Testis (tissue), 3 donors: Measurements from ENCODE around the gene DNAJC3. TPM values are rescaled to one million over a fixed set of nuclear protein-coding genes. Genes with fewer than 3 reads are reported as not detected.

Source experiments
- DNase-seq: peaks from one replicate; pipeline ENCODE4 v3.0.0-alpha.2; 2019
- H3K27ac ChIP-seq, 2 donors: fragments of 200-600 bp; sonication (generic); one replicate each; pipeline ENCODE4 v1.5.1; 2019
- H3K27me3 ChIP-seq: fragments of 200-600 bp; sonication (generic); one replicate; pipeline ENCODE4 v1.5.1; 2019
- H3K36me3 ChIP-seq: fragments of 200-600 bp; sonication (generic); one replicate; pipeline ENCODE4 v1.5.1; 2017; ENCODE audit warnings: low read depth; ENCODE audit errors: missing control alignments
- H3K4me1 ChIP-seq: fragments of 200-600 bp; sonication (generic); one replicate; pipeline ENCODE4 v1.5.1; 2019
- H3K4me3 ChIP-seq, 2 donors: fragments of 200-600 bp; sonication (generic); one replicate each; pipeline ENCODE4 v1.5.1; 2017 to 2019
- H3K9me3 ChIP-seq: fragments of 200-600 bp; sonication (generic); one replicate; pipeline ENCODE4 v1.5.1; 2017
- POLR2A ChIP-seq: fragments of 450-650 bp; IDR thresholded peaks from one replicate; pipeline ENCODE4 v1.6.1; 2017; ENCODE audit warnings: antibody characterized with exemption, mild to moderate bottlenecking, moderate library complexity
- WGBS, 2 donors: methylation state at CpG; one replicate each; pipeline ENCODE4 v1.1.5; 2018; 5-methylcytosine and 5-hydroxymethylcytosine counted together
- intact Hi-C: fragments of 100-400 bp; cut with DNase I; formaldehyde crosslinking; loops from one replicate; pipeline ENCODE4 v1.15.1; 2023; ENCODE audit warnings: low total_unique reads
- polyA plus RNA-seq: library from polyadenylated mRNA; stranded (reverse); fragments of 350-450 nt; fragmentation: Illumina TruSeq; extraction: RNeasy Lipid Tissue Mini Kit (QIAGEN cat#74804); gene quantifications from one replicate; pipeline ENCODE4 v1.2.3, GENCODE V29; 2014; ENCODE audit warnings: low read depth, low replicate concordance; ENCODE audit not compliant: insufficient read depth
- total RNA-seq, 2 donors: library from RNA; depleted of rRNA; stranded (reverse); fragments of >200 nt; gene quantifications; one replicate each; pipeline ENCODE4 v1.2.3, GENCODE V29; 2016
- TF ChIP-seq, protein P1 (sequence below), 3 experiments: fragments of 450-650 bp in 2 of 3; fragments of 200-600 bp in 1 of 3; sonication (generic) in 1 of 3; IDR thresholded peaks; one replicate each; pipeline ENCODE4 v1.5.1; 2016 to 2019; ENCODE audit warnings: antibody characterized with exemption in 3 of 3, mild to moderate bottlenecking in 2 of 3, moderate library complexity in 1 of 3

DNAJC3 gene
- total and polyA plus RNA-seq, 3 donors from 2014 or later = 18.2 to 39.4 (median 26.0) TPM

GRCh38 chr13:95813139-95813538 is 136.2 kb downstream of the DNAJC3 start:
- Histone ChIP-seq H3K9me3 (no peaks in the 10 kb centered on the region), H3K36me3 (no peaks in the 10 kb centered on the region), H3K4me1 (no peaks in the 10 kb centered on the region), H3K27ac (no peak overlapping the region), H3K4me3 (no peak overlapping the region), H3K27me3 (no peaks in the 10 kb centered on the region)
- intact Hi-C loops = no loop called here
- no peak for DNase-seq
- WGBS, 2 donors = 90 to 100% methylated on average over 3 of the region's 3 CpGs
- no peak for TF ChIP-seq POLR2A
- TF ChIP-seq, protein P1, sequence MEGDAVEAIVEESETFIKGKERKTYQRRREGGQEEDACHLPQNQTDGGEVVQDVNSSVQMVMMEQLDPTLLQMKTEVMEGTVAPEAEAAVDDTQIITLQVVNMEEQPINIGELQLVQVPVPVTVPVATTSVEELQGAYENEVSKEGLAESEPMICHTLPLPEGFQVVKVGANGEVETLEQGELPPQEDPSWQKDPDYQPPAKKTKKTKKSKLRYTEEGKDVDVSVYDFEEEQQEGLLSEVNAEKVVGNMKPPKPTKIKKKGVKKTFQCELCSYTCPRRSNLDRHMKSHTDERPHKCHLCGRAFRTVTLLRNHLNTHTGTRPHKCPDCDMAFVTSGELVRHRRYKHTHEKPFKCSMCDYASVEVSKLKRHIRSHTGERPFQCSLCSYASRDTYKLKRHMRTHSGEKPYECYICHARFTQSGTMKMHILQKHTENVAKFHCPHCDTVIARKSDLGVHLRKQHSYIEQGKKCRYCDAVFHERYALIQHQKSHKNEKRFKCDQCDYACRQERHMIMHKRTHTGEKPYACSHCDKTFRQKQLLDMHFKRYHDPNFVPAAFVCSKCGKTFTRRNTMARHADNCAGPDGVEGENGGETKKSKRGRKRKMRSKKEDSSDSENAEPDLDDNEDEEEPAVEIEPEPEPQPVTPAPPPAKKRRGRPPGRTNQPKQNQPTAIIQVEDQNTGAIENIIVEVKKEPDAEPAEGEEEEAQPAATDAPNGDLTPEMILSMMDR (IDR thresholded peaks at IDR 0.05) = no peak

GRCh38 chr13:95814495-95814894 is 137.6 kb downstream of the DNAJC3 start:
- no peaks in the 10 kb centered on the region for H3K36me3 ChIP-seq
- 92 to 100% methylated on average over 1 of the region's 1 CpG for WGBS, 2 donors
- intact Hi-C loops = no loop called here

GRCh38 chr13:95822303-95822702 is 145.4 kb downstream of the DNAJC3 start:
- Histone ChIP-seq H3K4me3 (no peak overlapping the region), H3K4me1 (no peaks in the 10 kb centered on the region), H3K27ac (no peak overlapping the region), H3K9me3 (no peaks in the 10 kb centered on the region), H3K36me3 (no peaks in the 10 kb centered on the region), H3K27me3 (no peaks in the 10 kb centered on the region)
- no peak for DNase-seq
- no peak for TF ChIP-seq POLR2A
- TF ChIP-seq, protein P1 (IDR thresholded peaks at IDR 0.05) = no peak
- intact Hi-C loops = no loop called here
- 92 to 93% methylated on average over 5 of the region's 5 CpGs for WGBS, 2 donors

More at GRCh38 chr13:95814495-95814894, 137.6 kb downstream of the DNAJC3 start:
- TF ChIP-seq POLR2A = no peak
- TF ChIP-seq, protein P1 (IDR thresholded peaks at IDR 0.05) = no peak
- Histone ChIP-seq H3K4me3 (no peak overlapping the region), H3K4me1 (no peaks in the 10 kb centered on the region), H3K9me3 (no peaks in the 10 kb centered on the region), H3K27me3 (no peaks in the 10 kb centered on the region), H3K27ac (no peak overlapping the region)
- DNase-seq = no peak

GRCh38 chr13:95833126-95833525 is 156.2 kb downstream of the DNAJC3 start:
- Histone ChIP-seq H3K27me3 (no peaks in the 10 kb centered on the region), H3K9me3 (no peaks in the 10 kb centered on the region), H3K27ac (no peak overlapping the region), H3K36me3 (no peaks in the 10 kb centered on the region), H3K4me3 (no peak overlapping the region), H3K4me1 (no peaks in the 10 kb centered on the region)
- 97 to 100% methylated on average over 1 of the region's 1 CpG for WGBS, 2 donors
- intact Hi-C loops = loop anchor here (10.0 kb wide), 1 partner anchor 208 kb away; no protein-coding TSS in a partner anchor
- TF ChIP-seq POLR2A = no peak
- TF ChIP-seq, protein P1 (IDR thresholded peaks at IDR 0.05) = no peak
- no peak for DNase-seq

- Histone ChIP-seq H3K4me3 (no peak overlapping the region), H3K27ac (no peak overlapping the region), H3K27me3 (no peaks in the 10 kb centered on the region), H3K36me3 (no peaks in the 10 kb centered on the region), H3K9me3 (no peaks in the 10 kb centered on the region), H3K4me1 (no peaks in the 10 kb centered on the region)
- WGBS, 2 donors = 35 to 46% methylated on average over 1 of the region's 1 CpG
- TF ChIP-seq POLR2A = no peak
- TF ChIP-seq, protein P1 (IDR thresholded peaks at IDR 0.05) = no peak
- no peak for DNase-seq
- intact Hi-C loops = loop anchor here (10.0 kb wide), 1 partner anchor 209 kb away; no protein-coding TSS in a partner anchor
Observed at GRCh38 chr13:95833719-95834118, 156.8 kb downstream of the DNAJC3 start.
